Hepatocyte (in vitro differentiated cells): ENCODE data around the gene EHMT2.

Experiments
- CTCF ChIP-seq: fragments of 200-600 bp; sonication (generic); IDR thresholded peaks from 2 replicates; pipeline ENCODE4 v1.5.1; 2016; ENCODE audit warnings: antibody characterized with exemption, mild to moderate bottlenecking; ENCODE audit not compliant: poor library complexity
- EZH2 ChIP-seq: fragments of 200-600 bp; sonication (generic); IDR thresholded peaks from 2 replicates; pipeline ENCODE4 v1.6.1; 2016; ENCODE audit warnings: antibody characterized with exemption, mild to moderate bottlenecking, borderline replicate concordance
- EZH2phosphoT487 ChIP-seq: fragments of 200-600 bp; sonication (generic); IDR thresholded peaks from one replicate; pipeline ENCODE4 v1.6.1; 2018; ENCODE audit warnings: antibody characterized with exemption, mild to moderate bottlenecking, low read depth, moderate library complexity; ENCODE audit not compliant: unreplicated experiment, severe bottlenecking

GRCh38 chr6:31901953-31902643, 4.6 kb upstream of the EHMT2 start, which contains the start of gene ZBTB12:
- TF ChIP-seq CTCF: no peak
- TF ChIP-seq EZH2: no peak
- TF ChIP-seq EZH2phosphoT487: no peak
